CD4-positive, alpha-beta T cell treated with Interleukin-10 for 1 hour (primary cell): ENCODE results near the gene ABL1.

Experiments
- DNase-seq: peaks from one replicate; pipeline ENCODE4 v3.0.0-alpha.2; 2020

ABL1 gene

GRCh38 chr9:130934702-130935647, 99.9 kb downstream of the ABL1 start:
- no peak for DNase-seq

- no peak for DNase-seq
Observed at GRCh38 chr9:130935648-130936271, 100.7 kb downstream of the ABL1 start.

- DNase-seq, result no peak
Observed at GRCh38 chr9:130936285-130937117, 101.4 kb downstream of the ABL1 start.
